LHCN-M2 (cell line): ENCODE results near the gene NECTIN4. TPM values are rescaled to one million over a fixed set of nuclear protein-coding genes. Genes with fewer than 3 reads are reported as not detected.

Source experiments
- DNase-seq: peaks from one replicate; pipeline ENCODE4 v3.0.0-alpha.2; 2012; ENCODE audit warnings: low read depth
- total RNA-seq: library from RNA; depleted of rRNA; stranded (reverse); fragments of >200 nt; gene quantifications from 2 replicates; pipeline ENCODE4 v1.2.3, GENCODE V29; 2014

Gene NECTIN4
- total RNA-seq, 1 experiment from 2014 or later: not detected

DNA sequence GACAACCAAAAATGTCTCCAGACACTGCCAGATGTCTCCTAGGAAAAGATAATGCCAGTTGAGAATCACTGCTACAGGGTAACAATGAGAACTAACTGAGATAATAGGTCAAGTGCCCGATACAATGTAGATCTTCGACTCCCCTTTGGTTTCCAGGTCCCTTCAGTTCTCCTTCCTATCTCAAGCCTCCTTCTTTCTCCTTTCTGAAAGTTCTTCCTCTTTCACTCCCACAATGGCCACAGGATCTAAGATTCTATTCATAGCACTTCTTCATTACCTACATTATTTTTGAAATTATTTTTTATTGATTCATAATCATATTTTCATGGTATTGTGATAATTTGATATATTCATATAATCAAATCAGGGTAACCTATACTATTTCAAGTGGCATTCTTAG, 22.2 kb upstream of the NECTIN4 start:
- DNase-seq: no peak

DNA sequence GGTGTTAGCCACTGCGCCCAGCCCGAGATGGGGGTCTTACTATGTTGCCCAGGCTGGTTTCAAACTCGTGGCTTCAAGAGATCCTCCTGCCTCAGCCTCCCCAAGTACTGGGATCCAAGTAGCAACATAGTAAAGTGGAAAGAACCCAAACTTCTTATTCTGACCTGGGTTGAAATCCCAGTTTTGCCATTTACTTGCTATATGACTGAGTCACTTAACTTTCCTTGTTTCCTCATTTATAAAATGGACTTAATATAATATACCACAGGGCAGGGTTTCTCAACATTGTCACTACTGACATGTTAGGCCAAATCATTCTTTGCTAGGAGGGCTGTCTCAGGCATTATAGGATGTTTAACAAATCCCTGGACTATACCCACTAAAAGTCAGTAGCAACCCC, 21.8 kb upstream of the NECTIN4 start:
- DNase-seq: no peak

DNA sequence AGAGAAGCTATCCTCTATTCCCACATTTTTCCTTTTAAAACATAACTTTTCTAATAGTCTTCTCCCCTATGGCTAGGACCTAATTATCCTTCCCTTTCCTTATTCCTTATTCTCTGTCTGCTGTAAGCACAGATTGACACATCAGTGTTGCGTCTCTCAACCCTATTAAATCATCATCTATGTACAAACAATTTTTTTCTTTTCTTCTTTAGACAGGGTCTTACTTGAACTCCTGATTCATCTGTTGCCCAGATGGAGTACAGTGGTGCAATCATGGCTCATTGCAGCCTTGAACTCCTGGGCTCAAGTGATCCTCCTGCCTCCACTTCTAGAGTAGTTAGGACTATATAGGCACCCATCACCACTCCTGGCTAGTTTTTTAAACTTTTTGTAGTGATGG, 17.1 kb upstream of the NECTIN4 start:
- no peak for DNase-seq

DNA sequence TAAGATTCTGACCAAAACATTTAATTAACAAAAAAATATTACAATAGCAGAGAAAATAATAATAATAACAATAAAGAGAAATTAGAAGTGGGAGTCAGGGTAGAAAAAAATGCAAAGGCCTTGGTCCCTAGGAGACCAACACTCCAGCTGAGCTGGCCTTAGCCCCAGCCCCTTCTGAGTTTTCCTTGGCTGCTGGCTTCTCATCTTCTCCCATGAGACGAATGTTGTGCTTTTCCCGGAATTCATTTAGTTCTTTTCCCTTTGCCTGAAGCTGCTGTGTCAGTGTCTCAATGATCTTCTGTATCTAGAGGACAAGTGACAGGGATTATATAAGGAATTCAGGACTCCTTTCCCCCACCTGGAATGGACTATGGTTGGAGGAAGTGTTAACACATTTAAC, 11.2 kb upstream of the NECTIN4 start:
- DNase-seq: no peak

DNA sequence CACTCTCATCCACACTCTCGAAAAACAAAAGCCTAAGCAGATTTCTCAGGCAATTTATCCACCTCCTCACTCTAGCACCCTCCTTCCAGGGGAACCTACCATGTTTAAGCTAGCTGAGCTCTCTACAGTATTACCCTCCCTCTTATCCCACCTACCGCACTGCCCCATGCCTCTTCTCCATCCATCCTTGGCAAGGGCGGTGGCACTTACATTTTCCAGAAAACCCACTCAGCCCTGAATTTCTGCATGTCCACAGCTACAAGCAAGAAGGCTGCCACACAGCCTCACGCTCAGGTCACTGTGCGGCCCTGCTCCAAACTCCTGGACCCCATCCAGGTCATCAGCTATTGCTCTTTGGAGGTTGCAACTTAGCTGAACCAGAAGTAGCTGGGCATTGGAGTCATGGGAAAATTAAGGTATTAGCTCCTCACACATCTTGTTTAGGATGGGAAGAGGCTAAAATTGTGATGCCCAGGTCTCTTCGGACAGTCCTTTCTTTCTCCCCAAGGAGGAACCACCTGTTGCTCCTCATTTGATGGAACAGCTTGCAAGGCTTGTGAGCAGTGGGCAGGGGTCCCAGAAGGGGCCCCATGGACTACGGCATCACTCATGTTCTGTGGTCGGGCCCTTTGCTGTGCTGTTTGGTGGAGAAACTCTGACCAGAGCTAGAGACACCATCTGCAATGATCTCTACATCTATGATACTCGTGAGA, 9.9 kb upstream of the NECTIN4 start:
- DNase-seq: no peak

DNA sequence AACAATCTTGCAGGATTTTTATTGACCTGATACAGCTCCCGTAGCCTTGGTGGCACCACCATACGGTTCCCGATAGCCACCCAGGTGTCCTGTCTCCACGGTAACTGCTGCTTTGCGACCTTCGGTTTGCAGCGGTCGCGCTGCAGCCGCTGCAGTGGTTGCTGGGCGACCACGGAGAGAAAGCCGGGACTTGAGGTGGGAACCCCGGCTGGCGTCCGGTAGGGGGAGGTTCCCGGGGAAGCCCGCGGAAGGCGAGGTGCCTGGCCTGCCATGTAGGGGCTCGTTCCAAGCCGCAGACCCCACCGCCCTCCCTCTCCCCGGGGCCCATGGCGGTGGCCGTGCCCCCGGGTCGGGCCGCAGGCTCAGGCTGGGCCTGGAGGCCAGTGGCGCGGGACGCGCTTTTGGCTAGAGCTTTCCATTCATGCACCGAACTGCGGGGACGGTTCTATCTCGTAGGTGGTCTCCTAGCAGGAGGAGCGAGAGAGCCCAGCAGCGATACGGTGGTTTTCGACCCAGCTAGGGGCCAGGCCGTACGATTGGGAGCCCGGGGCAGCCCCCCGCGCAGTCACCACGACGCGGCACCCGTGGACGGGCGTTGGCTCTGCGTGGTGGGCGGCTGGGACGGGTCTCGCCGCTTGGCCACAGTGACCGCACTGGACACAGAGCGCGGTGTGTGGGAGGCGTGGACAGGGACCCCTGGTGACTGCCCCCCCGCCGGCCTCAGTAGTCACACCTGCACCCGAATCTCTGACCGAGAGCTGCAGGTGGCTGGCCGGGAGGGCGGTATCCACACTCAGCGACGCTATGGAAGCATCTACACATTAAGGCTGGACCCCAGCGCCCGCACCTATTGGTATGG, 9.1 kb upstream of the NECTIN4 start, which contains the start of gene KLHDC9:
Gene KLHDC9, plus strand, starts transcription at position 152 of the 859 bp plus-strand sequence. Its CDS starts 175 bp downstream, at position 327.
- peak; percentile 58 for DNase-seq

DNA sequence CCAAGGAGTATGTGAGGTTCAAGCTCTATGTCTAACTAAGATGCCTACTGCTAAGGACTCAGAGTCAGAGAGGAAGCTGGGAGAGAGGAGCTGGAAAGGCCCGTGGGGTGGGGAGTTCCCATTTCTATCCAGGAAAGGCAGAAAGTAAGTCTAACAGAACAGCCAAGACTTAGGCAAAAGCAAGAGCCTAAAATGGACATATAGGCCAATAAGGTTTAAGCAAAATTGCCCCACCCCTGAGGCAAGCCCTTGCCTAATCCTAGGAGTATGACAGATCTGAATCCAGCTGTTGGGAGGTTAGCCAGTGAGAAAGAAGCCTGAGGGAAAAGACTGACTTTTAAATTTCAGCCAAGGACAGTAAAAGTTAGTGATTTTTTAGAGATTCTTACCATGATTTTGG, 7.2 kb upstream of the NECTIN4 start:
- DNase-seq: peak; percentile 67

DNA sequence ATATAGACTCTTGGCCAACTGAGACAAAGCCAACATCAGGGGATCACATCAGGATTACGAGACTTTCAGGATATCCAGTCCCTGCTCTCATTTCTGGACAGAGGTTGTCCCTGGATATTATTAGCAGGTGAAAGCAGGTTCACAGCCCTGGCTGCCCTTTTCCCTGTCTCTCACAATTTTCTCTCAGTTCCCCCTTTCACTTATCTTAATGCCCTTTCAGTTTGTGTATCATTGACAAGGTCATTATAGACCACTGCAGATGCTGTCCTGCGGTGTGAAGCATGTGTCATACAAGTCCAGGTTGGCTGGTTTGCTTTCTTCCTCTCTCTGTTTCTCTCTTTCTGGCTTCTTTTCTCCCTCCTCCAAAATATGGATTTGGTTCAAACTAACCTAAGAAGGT, 6.7 kb upstream of the NECTIN4 start:
- DNase-seq: no peak

DNA sequence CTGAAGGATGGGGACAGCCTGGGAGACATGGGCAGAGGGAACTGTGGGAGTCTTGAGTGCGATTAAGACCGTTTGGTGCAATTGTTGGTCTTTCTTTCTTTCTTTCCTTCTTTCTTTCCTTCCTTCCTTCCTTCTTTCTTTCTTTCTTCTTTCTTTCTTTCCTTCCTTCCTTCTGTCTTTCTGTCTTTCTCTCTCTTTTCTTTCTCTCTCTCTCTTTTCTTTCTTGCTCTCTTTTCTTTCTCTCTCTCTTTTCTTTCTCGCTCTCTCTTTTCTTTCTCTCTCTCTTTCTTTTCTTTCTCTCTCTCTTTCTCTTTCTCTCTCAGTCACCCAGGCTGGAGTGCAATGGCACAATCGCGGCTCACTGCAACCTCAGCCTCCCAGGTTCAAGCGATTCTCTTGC, 5.9 kb upstream of the NECTIN4 start:
- no peak for DNase-seq

DNA sequence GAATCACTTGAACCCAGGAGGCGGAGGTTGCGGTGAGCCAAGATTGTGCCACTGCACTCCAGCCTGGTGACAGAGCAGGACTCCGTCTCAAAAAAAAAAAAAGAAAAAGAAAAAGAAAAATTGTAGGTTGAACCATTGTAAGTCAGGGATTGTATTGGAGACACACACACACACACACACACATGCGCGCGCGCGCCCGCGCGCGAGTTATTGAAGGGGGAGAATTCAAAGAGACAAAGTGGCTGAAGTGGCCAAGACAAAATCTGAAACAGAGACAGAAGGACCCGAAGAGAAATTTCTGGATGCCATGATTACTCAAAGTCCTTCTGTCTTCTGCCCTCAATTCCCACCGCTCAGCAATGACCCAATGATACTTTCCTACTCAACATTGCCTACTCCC, 5.1 kb upstream of the NECTIN4 start:
- no peak for DNase-seq

DNA sequence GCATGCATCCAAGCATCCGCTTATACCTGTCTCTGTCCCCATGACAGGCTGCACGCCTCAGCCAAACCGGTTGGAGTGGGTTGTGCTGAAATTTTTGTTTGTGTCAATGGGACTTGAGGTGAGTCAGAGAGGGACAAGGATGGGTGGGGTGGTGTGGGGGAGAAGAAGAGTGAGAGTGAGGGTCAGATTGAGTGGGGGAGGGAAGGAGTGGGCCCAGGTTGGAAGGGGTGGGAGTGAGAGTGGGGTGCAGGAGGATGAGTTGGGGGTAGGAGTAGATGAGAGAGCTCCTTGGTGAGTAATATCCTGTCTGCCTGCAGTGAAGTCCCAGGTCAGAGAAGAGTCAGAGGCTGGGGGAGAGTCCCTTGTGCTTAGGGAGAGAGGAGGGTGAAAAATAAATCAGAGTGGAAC, 3.3 kb upstream of the NECTIN4 start:
- DNase-seq: no peak

DNA sequence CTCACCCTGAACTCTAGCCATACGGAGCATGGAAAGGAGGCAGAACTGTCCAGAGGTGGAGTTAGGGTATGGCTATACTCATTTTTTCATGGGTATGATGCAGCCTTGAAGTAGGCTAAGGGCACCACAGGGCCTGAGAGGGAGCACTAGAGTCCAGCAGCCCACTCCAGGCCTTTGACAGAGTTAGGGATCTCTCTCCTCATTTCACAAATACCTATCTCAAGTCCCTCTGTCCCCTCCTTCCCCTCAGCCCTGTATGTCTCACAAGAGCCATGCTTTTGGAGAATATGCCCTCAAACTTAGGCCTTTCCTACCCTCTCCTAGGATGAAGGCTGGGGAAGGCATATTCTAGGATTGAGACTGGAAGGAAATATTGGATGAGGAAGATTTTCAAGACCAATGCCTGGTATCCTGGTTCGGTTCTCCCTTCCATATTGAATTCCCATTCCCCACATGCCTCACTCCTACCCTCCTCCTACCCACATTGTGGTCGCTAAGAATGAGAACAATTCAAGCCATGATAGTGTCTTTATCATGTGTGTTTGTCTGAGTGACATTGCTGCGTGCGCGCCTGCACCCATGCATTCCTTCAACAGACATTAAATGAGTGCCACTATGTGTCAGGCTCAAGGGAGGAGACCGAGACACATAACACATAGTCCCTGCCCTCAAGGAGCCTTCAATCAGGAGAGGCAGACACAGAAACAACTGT, 2.6 kb upstream of the NECTIN4 start:
- DNase-seq: no peak

DNA sequence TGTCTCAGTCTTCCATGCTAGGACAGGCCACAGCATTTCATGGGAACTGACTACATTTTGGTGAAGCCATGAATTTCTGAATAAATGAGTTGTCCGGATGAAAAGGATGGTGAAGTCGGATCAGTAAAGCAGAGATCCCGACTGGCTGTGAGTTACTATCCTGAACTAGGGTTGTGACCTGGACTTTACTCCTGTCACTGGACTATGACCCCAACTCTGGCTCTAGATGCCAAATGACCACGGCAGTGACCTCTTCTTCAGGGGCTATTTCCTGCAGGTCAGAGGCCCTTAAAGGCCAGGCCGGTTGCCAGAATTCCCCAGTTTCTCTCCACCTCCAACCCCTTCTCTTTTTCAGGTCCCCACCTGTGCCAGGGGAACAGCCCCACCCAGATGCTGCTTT, 1.7 kb upstream of the NECTIN4 start:
- no peak for DNase-seq

DNA sequence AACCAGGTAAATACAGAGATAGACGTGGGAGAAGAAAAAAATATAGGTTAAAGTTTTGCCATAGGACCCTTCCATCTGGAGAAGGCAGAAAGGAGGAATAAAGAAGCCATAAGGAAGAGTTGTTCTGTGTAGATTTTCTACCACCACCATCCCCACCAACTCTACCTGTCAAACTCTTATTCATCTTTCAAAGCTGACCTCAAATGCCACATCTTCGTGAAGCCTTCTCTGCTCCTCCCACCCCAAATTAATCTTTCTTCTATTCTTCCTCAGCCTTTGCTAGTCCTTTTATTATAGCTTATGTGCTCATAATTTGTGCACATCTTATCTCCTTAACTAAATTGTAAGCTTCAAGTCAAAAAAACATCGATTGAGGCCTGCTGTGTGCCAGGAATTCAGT, 1.3 kb upstream of the NECTIN4 start:
- no peak for DNase-seq

DNA sequence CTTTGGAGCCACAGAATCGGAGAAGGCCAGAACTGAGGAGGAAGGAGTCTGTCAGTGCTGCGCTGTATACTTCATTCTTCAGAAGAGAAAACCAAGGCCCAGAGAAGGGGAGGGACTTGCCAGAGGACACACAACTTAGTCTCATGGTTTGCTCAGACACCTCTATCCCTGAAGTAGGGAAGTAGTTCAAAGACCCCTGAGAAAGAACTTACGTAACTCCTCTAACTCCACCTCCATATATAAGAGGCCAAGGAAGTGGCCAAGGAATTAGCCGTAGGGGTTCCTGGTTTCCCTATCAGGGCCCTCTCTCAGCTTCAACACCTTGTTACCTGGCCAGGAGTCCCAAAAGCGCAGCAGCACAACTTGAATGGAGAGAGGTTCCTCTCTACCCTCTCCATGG, 580 bp upstream of the NECTIN4 start:
- no peak for DNase-seq

DNA sequence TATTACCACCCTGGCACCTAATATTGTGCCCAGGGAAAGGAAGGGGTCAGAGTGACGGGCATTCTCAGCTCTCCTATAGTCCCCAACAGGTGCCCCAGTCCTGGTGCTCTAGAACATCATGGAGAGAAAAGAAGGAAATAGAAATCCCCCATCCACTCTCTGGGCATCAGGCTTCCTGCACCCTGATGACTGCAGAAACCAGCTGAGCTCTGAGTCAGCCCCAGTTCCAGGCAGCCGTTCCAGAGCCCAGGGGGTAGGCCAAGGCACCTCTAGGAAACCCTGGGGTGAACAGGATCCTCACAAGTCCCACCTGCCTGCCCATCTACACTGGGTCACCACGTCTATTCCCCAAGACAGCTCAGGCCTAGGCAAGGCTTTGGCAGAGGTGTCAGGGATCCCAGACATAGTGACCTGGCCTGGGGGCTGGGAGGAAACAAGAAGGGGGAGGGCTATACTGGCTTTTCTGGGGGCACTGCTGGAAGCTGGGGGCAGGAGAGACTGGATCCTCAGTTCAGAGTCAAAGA, 709 bp downstream of the NECTIN4 start:
- peak; percentile 45 for DNase-seq

DNA sequence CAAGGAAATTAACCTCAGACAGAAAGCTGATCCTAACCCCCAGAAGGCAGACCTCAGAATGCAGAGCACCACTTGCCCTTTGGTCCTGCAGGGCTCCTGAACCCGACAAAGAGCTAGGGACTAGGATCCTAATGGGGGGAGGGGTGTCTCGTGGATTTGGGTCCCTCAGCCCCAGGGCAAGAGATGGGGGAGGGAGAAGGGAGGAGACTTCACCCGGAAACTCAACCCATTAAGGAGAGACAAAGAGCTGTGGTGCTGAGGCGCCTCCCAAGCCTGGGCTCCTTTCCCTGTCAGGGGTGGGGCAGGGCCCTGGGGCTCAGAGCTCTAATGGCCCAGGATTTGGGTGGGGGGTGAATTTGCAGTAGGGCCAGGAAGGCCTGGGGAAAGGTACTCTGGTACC, 2.9 kb downstream of the NECTIN4 start:
- no peak for DNase-seq

DNA sequence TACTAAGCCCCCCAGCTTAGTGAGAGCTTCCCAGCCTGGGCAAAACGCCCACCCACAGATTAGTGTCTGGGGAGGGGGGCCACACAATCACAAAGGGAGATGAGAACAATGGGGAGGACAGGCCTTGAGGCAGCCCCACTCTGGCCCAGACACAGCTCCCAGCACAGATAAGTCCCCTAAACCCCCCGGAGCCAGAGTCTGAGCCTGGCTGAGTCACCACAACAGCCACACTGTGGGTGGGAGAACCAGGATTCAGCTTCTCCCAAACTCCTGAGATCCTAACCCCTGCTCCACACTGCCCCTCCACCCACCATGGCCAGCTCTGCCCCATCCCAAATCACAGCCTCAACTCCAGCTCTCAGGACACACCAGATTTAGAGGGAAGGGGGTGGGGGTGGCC, 4.2 kb downstream of the NECTIN4 start:
- peak; percentile 33 for DNase-seq

DNA sequence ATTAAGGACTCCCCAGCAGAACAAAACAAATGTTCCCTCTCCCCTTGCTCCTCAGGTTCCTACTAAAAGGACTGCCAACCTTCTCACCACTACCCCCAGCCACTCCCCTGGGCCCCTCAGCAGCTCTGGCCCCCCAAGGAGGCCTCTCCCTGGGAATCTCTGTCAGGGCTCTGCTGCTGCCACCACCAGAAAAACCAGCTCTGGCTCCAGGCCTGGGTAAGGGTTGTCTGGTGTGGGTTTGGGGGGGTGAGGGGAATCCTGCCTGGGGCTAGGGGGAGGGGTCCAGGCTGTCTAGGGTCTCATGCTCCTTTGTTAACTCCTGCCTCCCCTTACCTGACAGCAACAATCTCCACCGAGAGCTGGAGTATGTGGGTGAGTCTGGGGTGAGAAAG, 4.8 kb downstream of the NECTIN4 start:
- no peak for DNase-seq

DNA sequence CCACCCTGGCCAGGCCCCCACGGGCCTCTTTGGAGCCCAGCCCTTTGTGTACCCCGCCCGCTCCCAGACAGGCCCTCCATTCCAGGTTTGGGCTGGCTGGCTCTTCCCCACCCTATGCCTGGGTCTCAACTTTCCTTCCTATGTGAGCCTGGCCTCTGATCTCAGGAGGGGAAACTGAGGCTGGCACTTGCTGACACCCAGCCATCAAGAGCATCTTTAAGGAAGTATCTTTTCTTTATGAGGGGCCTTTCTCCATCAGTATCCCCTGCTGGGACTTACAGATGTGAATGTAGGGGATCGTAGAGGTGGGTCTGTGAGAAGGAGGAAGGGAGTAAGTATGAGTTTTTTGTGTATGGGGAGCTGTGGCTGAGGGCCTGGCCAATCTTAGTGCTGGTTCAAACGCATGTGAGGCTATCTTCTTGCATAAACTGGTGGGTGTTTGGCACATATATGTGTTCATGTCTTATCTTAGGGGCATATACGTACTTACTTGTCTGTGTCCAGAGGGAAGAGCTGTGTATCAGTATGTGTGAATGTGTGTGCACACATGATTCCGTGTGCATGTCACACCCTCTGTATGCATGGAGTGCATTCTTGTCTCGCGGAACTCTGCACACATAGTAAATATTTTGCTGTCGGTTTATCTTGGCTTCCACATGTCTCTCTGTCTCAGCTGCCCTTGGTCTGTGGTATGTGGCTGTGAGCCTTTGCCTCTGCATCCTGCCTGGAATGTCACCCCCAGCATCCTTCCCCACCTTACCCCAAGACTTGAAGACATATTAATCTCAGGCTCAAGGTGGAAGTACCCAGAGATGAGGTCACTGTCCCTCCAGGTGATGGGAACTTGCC, 5.4 kb downstream of the NECTIN4 start:
- DNase-seq: no peak
